GM06990 (cell line): ENCODE measurements around the gene NUP188.

Experiments used
- DNase-seq: peaks from one replicate; pipeline ENCODE4 v3.0.0-alpha.2; 2011; ENCODE audit not compliant: insufficient read length; ENCODE audit errors: extremely low read depth
- H3K27me3 ChIP-seq: replicated peaks from 2 replicates; pipeline ENCODE4 v1.6.0; 2011; ENCODE audit warnings: low read length; ENCODE audit not compliant: control insufficient read depth, insufficient read depth
- H3K36me3 ChIP-seq: 2 replicates; pipeline ENCODE4 v1.5.1; 2011; ENCODE audit warnings: low read length; ENCODE audit not compliant: control insufficient read depth, insufficient read depth
- H3K4me3 ChIP-seq: replicated peaks from 2 replicates; pipeline ENCODE4 v1.5.1; 2011; ENCODE audit warnings: low read depth, mild to moderate bottlenecking, control low read depth, low read length
- TF ChIP-seq, protein P1 (sequence below): IDR thresholded peaks from 2 replicates; pipeline ENCODE4 v1.5.1; 2011; ENCODE audit warnings: low read length, control low read depth, mild to moderate bottlenecking, inconsistent platforms; ENCODE audit not compliant: insufficient read depth, poor library complexity, severe bottlenecking

Gene NUP188

DNA sequence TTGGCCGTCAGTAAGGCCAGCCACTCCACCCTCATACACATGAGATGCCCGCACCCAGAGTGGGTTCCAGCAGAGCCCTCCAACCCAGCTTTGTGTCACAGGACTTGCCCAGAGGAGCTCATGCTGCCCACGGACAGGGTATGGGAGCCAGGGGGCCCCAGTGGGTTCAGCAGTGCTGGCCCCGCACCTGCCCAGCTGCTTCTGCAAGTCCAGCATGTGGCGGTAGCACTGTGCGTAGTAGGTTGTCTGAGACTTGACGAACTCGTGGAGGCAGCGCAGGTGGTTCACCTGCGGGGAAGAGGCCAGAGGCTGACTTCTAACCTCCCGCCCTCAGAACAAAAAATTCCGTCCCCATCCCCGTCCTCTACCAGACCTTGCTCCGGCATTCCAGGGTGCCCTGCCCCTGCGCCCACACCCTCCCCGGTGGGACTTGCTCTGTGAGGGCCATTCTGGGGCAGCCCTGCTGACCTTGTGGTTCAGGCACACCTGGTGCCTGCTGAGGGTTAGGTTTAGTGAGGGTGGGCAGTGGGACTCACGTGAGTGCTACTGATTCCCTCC is 62.2 kb downstream of the NUP188 start:
- H3K36me3 ChIP-seq: peaks cover 43% of the 10 kb centered on the region
- DNase-seq: no peak
- TF ChIP-seq, protein P1, sequence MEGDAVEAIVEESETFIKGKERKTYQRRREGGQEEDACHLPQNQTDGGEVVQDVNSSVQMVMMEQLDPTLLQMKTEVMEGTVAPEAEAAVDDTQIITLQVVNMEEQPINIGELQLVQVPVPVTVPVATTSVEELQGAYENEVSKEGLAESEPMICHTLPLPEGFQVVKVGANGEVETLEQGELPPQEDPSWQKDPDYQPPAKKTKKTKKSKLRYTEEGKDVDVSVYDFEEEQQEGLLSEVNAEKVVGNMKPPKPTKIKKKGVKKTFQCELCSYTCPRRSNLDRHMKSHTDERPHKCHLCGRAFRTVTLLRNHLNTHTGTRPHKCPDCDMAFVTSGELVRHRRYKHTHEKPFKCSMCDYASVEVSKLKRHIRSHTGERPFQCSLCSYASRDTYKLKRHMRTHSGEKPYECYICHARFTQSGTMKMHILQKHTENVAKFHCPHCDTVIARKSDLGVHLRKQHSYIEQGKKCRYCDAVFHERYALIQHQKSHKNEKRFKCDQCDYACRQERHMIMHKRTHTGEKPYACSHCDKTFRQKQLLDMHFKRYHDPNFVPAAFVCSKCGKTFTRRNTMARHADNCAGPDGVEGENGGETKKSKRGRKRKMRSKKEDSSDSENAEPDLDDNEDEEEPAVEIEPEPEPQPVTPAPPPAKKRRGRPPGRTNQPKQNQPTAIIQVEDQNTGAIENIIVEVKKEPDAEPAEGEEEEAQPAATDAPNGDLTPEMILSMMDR: no peak
- H3K4me3 ChIP-seq: no peak overlapping the region
- H3K27me3 ChIP-seq: no peaks in the 10 kb centered on the region

DNA sequence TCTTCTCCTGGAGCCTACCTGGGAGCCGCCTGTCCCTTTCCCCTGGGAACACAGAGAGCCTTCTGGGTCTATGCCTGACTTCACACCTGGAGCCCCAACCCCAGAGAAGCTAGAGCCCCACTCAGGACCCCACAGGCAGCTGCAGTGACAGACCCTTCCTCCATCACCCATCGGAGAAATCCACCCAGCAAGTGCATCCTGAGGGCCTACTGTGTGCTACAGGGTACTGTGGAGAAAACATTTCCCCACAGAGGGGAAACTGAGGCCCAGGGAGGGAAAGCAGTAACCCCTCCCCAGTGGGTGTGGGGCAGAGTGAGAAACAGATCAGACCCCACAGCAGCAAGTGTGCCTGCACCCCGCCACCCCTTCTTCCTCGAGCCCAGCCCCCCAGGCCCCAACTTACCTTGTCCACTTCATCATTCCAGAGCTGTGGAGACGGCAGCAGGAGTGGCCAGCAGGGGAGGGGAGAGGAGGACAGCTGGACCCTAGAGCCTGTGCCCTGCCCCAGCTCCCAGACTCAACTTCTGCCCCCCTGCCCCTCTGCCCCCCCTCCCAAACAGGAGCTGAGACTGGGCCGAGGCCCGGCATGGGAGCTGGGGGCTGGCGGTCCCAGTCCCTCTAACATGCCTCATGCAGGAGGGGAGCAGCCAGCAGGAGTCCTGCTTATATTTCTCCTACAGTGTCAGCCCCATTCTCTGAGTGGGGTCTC is 62.9 kb downstream of the NUP188 start:
- DNase-seq: no peak
- no peak overlapping the region for H3K4me3 ChIP-seq
- H3K27me3 ChIP-seq: no peaks in the 10 kb centered on the region
- peaks cover 37% of the 10 kb centered on the region for H3K36me3 ChIP-seq
- TF ChIP-seq, protein P1: no peak

- Histone ChIP-seq H3K4me3 (no peak overlapping the region), H3K27me3 (no peaks in the 10 kb centered on the region), H3K36me3 (peaks cover 31% of the 10 kb centered on the region)
- no peak for DNase-seq
- TF ChIP-seq, protein P1: no peak
Measured at GRCh38 chr9:129011170-129011569, 63.7 kb downstream of the NUP188 start.

DNA sequence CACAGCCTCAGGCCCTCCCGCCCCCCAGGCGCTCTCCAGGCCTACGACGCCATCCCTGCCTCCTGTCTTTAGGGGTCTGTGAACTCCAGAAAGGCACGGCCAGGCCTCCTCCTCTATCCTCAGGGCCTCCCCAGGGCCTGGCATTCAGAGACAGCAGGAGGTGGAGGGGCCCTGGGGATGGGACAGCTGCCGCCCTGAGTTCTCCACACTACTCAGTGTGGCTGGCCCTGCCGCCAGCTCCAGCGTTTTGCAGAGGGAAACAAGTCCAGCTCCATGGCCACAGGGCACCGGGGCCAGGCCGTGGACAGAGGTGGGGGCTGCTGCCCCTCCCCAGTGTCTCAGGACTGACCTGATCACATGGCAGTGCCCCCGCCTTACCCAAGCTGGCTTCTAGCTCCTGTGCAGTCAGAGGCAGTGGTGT is 64.3 kb downstream of the NUP188 start:
- no peak overlapping the region for H3K4me3 ChIP-seq
- no peak for DNase-seq
- no peaks in the 10 kb centered on the region for H3K27me3 ChIP-seq
- TF ChIP-seq, protein P1: no peak
- H3K36me3 ChIP-seq: peaks cover 26% of the 10 kb centered on the region

- no peak for DNase-seq
- Histone ChIP-seq H3K27me3 (no peaks in the 10 kb centered on the region), H3K36me3 (peaks cover 23% of the 10 kb centered on the region), H3K4me3 (no peak overlapping the region)
- TF ChIP-seq, protein P1: no peak
Measured at GRCh38 chr9:129012343-129012742, 64.8 kb downstream of the NUP188 start.
